ENCODE measurements around the gene CEP135.
"Not testable (repeated sequence)": the region's sequence is repeated elsewhere in the genome, so short reads cannot be mapped to it uniquely, and the experiment has no call there.

CEP135 gene

DNA sequence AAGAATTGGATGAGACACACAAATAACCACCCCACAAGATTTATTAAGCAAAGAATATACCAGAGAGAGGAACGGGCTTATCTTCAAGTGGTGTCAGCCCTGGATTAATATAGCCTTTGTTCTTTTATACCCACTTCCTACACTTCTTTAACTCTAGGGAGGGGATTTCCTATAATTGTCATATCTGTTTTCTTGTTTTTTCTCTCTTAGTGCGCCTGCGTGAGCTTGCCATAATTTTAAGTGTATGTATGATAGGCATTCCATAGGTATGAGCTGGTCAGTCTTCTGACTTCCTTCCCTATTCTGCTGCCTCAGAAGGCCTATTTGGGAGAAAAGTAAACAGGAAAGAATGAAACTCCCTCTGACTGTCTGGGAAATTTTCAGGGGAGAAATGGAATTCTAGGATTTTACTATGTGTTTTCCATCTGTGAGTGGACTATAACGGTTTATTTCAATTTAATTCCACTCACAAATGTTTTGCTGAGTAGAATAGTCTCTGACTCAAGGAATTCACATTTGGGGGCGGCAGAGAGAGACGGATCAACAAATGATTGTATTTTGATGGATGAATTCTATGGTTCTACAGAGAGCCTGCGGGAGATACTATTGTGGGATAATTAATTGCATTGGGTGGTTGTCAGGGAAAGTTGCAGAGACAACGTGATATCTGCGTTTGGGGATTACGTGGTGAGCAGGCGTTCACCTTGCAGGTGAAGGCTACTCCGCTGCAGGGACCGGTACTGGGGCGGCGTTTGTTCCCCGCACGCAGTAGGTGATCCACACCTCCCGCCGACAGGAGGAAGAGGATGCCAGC, 626 bp upstream of the CEP135 start:
- DNase-seq = no peak

DNA sequence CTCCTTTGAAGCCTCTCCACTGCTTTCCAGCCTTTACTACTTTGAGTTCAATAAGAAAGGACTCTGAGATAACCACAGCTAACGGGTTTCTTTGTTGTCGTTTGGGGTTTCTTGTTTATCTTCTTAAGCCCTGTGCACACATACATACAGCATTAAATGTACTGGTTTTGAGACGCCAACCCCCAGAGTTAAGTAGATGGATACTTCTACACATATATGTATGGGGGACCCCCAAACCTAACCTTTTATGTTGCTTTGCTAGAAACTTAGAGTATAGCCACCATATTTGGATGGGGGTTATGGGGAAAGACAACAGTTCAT, 697 bp downstream of the CEP135 start:
- no peak for DNase-seq

DNA sequence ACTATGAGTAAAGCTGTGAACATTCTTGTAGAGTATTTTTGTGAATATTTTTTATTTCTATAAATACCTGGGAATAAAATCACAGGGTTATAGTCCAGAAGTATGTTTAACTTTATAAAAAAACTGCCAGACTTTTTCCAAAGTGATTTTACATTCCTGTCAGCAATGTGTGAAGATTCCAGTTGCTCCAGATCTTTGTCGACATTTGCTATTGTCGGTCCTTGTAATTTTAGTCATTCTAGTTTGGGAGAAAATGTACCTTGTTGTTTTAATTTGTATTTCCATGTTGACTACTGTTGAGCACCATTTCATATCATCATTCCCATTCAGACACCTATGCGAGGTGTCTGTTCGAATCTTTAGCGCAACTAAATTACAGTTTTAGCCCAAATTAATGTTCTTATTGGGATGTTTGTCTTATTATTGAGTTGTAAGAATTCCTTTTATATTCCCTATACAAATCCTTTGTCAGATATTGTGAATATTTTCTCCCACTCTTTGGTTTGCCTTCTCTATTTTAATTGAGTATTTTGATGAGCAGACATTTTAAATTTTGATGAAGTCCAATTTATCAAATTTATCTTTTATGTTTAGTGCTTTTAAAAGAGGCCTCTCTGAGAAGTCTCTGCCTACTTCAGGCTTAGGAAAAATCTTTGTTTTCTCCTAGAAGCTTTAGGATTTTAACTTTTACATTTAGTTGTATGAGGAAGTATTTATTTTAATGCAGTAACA, 2.6 kb downstream of the CEP135 start:
- no peak for DNase-seq

DNA sequence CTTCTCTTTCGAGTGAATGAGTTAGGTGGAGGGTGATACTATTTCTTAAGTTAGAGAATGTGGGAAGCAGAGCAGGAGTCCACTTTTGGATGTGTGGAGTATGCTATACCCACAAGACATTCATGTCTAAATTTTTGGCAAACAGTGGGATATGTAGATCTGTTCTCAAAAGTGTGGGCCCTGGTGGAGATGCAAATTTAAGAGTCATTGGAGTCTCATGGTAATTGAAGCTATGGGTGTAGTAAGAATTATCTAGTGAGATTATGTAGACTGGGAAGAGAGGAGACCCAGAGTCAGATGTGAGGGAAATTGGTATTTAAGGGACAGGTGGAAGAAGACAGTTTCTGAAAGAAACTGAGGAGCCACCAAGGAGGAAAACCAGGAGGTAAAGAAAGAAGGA, 7.0 kb downstream of the CEP135 start:
- no peak for DNase-seq

GRCh38 chr4:55959655-55960054, 10.9 kb downstream of the CEP135 start:
- no peak for DNase-seq

DNA sequence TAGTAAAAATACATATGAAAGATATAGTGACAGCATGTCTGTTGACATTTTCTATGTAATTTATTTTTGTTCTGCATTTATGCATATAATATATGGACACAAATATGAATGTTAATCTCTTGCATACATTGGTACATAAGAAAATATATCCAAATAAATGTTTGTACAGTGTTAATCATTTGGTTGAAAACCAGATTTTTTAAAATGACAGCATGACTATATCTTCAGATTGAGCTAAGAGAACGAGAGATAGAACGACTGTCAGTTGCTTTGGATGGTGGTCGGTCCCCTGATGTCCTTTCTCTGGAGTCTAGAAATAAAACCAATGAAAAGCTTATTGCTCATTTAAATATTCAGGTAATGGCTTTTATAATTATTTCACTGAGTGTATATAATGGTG, 15.3 kb downstream of the CEP135 start:
- DNase-seq = no peak

- no peak for DNase-seq
Measured at GRCh38 chr4:55965585-55965984, 16.8 kb downstream of the CEP135 start.

- DNase-seq = not testable (repeated sequence)
Measured at GRCh38 chr4:55966324-55966723, 17.6 kb downstream of the CEP135 start.

DNA sequence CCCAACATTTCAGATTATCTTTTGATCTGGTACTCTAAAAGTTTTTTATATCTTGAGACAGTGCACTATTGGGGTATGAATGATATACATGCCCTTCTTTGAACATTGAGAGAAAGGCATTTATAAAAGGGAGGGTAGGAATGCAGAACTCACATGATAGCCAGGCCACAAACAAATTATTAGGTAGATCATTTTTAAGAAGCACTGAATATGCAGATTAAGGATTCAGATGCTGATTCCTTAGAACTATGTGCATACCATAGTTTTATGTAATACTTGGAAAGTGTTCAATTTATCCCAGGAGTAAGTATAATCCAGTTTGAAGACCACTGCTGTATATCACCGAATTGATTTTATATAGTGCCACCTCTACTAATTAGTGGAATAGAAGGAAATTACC, 18.6 kb downstream of the CEP135 start:
- DNase-seq = no peak

DNA sequence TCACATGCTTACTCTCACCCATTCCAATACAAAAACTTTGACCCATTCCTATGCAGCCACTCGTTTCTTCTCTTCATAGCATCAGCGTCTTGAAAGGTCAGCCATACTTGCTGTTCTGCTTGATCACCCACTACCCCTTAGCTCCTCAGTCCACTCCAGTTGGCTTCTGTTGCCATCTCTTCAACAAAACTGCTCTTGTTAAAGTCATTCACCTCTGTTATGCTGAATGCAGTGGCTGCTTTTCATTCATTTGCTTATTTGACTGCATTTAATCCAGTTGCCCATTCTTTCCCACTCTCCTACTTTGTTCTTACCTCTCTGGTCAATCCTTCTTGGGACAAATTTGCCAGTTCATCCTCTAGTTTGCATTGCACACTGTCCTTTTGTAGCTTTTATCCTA, 24.9 kb downstream of the CEP135 start:
- no peak for DNase-seq

DNA sequence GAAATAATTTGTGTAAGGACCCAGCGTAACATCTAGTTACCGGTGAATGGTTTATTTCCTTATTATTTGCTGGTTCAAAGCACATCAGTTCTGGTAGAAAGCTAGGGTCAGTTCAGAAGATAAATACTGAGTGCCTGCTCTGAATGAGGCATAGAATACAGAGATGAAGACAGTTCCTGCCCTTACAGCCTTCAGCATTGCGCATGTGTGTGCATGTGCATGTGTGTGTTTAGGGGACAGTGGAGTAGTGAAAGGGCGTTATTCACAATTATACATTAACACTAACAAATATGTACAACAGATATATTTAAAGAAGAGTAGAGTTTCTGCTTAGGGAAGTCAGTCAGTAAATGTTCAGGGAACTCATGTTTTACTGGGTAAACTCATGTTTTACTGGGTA, 29.1 kb downstream of the CEP135 start:
- DNase-seq = no peak

DNA sequence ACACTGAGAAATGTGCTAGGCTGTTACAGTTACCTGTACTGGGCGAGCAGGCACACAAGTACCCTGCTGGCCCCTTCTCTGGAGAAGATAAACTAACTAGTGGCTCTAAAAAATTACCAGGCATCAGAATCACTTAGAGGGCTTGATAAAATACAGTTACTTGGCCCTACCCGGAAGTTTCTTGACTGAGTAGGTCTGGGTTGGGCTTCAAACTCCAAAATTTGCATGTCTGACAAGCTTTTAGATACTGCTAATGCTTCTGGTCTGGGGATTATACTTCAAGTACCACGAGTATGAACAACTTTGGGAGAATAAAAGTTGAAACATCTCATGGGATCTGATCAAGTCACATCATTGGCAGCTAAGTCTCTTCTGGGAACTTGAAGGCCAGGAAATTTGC, 30.8 kb downstream of the CEP135 start:
- DNase-seq = no peak

GRCh38 chr4:55980725-55981124, 32.0 kb downstream of the CEP135 start:
- DNase-seq = no peak

GRCh38 chr4:55982976-55983375, 34.2 kb downstream of the CEP135 start:
- no peak for DNase-seq

GRCh38 chr4:55989766-55990165, 41.0 kb downstream of the CEP135 start:
- DNase-seq = no peak

DNA sequence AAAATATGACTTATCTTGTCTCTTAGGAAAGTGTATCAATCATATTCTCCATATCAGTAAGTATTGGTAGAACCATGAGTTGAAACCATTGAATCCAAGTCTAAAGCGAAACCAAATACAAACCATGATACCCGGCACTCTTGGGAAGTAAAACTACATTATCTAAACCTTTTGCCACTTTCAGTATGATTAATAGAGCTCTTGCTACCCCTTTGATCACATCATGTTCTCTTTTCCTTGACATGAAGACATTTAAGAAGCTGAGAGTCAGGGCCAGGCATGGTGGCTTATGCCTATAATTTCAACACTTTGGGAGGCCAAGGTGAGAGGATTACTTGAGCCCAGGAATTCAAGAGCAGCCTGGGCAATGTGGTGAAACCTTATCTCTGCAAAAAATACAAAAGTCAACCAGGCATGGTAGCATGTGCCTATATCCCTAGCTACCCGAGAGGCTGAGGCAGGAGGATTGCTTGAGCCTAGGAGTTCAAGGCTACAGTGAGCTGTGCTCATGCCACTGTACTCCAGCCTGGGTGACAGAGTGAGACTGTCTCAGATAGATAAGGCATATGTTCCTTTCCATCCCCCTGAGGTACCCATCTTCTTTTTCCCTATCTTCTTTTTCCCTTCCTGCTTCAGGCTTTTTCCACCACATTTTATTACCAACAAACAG, 45.4 kb downstream of the CEP135 start:
- DNase-seq = no peak

DNA sequence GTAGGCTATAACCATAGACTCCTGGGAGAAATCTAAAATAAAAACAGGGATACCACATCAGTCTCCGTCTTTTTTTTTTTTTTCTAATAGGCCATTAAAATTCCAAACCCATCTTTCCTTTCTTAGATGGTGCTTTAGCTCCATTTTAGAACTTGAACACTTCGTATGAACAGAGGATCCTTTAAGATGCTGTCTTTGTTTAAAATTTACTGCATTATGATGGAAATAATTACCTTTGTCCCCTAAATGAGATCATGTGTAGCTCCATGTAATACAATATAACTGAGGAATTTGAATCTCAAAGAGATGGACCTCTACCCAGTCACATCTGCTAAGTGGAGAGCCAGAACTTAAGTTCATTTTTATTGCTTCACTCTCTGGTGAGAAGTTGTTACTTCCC, 47.9 kb downstream of the CEP135 start:
- no peak for DNase-seq

GRCh38 chr4:56003606-56004005, 54.9 kb downstream of the CEP135 start:
- no peak for DNase-seq

GRCh38 chr4:56004235-56004634, 55.5 kb downstream of the CEP135 start:
- no peak for DNase-seq

DNA sequence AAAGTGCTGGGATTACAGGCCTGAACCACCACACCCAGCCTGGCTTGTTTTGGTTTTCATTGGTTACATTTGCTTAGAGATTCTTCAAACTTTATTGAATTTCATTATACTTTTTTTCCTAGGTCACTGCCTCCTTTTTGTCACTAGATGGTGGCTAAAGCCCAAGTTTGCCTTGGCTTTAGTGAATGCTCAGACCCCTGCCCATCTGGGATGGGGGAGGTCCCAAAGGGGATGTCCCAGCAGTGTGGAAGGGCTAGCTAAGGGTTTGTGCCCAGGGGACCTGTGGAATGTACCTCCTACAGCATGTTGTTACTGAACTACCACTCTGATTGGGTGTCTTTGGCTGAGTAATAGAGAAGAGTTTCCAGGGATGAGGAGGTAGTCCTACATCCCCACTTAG, 58.4 kb downstream of the CEP135 start:
- no peak for DNase-seq

- no peak for DNase-seq
Measured at GRCh38 chr4:56008206-56008605, 59.5 kb downstream of the CEP135 start.

- no peak for DNase-seq
Measured at GRCh38 chr4:56026596-56026995, 77.9 kb downstream of the CEP135 start.

DNA sequence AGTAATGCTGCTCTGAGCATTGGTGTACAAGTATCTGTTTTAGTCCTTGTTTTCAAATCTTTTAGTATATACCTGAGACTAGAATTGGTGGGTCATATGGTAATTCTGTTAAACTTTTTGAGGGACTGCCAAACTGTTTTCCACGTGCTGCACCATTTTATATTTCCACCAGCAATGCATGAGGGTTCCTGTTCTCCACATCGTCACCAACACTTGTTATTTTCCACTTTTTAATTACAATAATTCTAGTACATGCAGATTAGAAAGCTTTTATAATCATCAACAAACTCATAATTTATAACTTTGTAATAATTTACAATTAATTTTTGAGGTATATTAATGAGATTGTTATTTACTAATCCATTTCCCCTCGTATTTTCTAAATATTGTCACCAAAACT, 79.4 kb downstream of the CEP135 start:
- no peak for DNase-seq

GRCh38 chr4:56038487-56039162, 89.9 kb downstream of the CEP135 start:
- no peak for DNase-seq
